ENCODE results near the gene KHDC4.

Gene KHDC4

GRCh38 chr1:155888481-155888880 is 45.7 kb downstream of the KHDC4 start:
- no peaks in the 10 kb centered on the region for H3K27me3 ChIP-seq (ENCODE audit: control insufficient read depth, insufficient read depth, low read length)
- H3K4me1 ChIP-seq (ENCODE audit: control insufficient read depth, insufficient read depth, low read length): no peaks in the 10 kb centered on the region
- H3K9ac ChIP-seq (ENCODE audit: low read length): no peak overlapping the region
- no peak overlapping the region for H3K4me3 ChIP-seq (ENCODE audit: low read length)
- H3K9me3 ChIP-seq (ENCODE audit: control insufficient read depth, low read length): no peaks in the 10 kb centered on the region
- no peaks in the 10 kb centered on the region for H3K36me3 ChIP-seq (ENCODE audit: control insufficient read depth, insufficient read depth, low read length)

GRCh38 chr1:155884982-155885381 is 49.2 kb downstream of the KHDC4 start:
- Histone ChIP-seq H3K4me1 (ENCODE audit: control insufficient read depth, insufficient read depth, low read length) (no peaks in the 10 kb centered on the region), H3K4me3 (ENCODE audit: low read length) (no peak overlapping the region), H3K9me3 (ENCODE audit: control insufficient read depth, low read length) (no peaks in the 10 kb centered on the region), H3K27me3 (ENCODE audit: control insufficient read depth, insufficient read depth, low read length) (no peaks in the 10 kb centered on the region), H3K36me3 (ENCODE audit: control insufficient read depth, insufficient read depth, low read length) (no peaks in the 10 kb centered on the region), H3K9ac (ENCODE audit: low read length) (no peak overlapping the region)

GRCh38 chr1:155884031-155884960 is 49.9 kb downstream of the KHDC4 start:
- Histone ChIP-seq H3K27me3 (ENCODE audit: control insufficient read depth, insufficient read depth, low read length) (no peaks in the 10 kb centered on the region), H3K4me1 (ENCODE audit: control insufficient read depth, insufficient read depth, low read length) (no peaks in the 10 kb centered on the region), H3K9me3 (ENCODE audit: control insufficient read depth, low read length) (no peaks in the 10 kb centered on the region), H3K36me3 (ENCODE audit: control insufficient read depth, insufficient read depth, low read length) (no peaks in the 10 kb centered on the region), H3K4me3 (ENCODE audit: low read length) (no peak overlapping the region), H3K9ac (ENCODE audit: low read length) (no peak overlapping the region)

- Histone ChIP-seq H3K36me3 (ENCODE audit: control insufficient read depth, insufficient read depth, low read length) (no peaks in the 10 kb centered on the region), H3K9me3 (ENCODE audit: control insufficient read depth, low read length) (no peaks in the 10 kb centered on the region), H3K27me3 (ENCODE audit: control insufficient read depth, insufficient read depth, low read length) (no peaks in the 10 kb centered on the region), H3K4me3 (ENCODE audit: low read length) (no peak overlapping the region), H3K9ac (ENCODE audit: low read length) (no peak overlapping the region), H3K4me1 (ENCODE audit: control insufficient read depth, insufficient read depth, low read length) (no peaks in the 10 kb centered on the region)
These were observed 51.4 kb downstream of the KHDC4 start for GRCh38 chr1:155882766-155883165.

GRCh38 chr1:155882235-155882634 is 52.0 kb downstream of the KHDC4 start:
- Histone ChIP-seq H3K9me3 (ENCODE audit: control insufficient read depth, low read length) (no peaks in the 10 kb centered on the region), H3K36me3 (ENCODE audit: control insufficient read depth, insufficient read depth, low read length) (no peaks in the 10 kb centered on the region), H3K4me3 (ENCODE audit: low read length) (no peak overlapping the region), H3K9ac (ENCODE audit: low read length) (no peak overlapping the region), H3K4me1 (ENCODE audit: control insufficient read depth, insufficient read depth, low read length) (no peaks in the 10 kb centered on the region), H3K27me3 (ENCODE audit: control insufficient read depth, insufficient read depth, low read length) (no peaks in the 10 kb centered on the region)

GRCh38 chr1:155880950-155881349 is 53.3 kb downstream of the KHDC4 start:
- Histone ChIP-seq H3K27me3 (ENCODE audit: control insufficient read depth, insufficient read depth, low read length) (no peaks in the 10 kb centered on the region), H3K4me1 (ENCODE audit: control insufficient read depth, insufficient read depth, low read length) (no peaks in the 10 kb centered on the region), H3K4me3 (ENCODE audit: low read length) (no peak overlapping the region), H3K9me3 (ENCODE audit: control insufficient read depth, low read length) (no peaks in the 10 kb centered on the region), H3K9ac (ENCODE audit: low read length) (no peak overlapping the region), H3K36me3 (ENCODE audit: control insufficient read depth, insufficient read depth, low read length) (no peaks in the 10 kb centered on the region)

GRCh38 chr1:155880251-155880650 is 54.0 kb downstream of the KHDC4 start:
- H3K4me1 ChIP-seq (ENCODE audit: control insufficient read depth, insufficient read depth, low read length): no peaks in the 10 kb centered on the region

GRCh38 chr1:155877945-155878344 is 56.3 kb downstream of the KHDC4 start:
- Histone ChIP-seq H3K9ac (ENCODE audit: low read length) (no peak overlapping the region), H3K4me1 (ENCODE audit: control insufficient read depth, insufficient read depth, low read length) (no peaks in the 10 kb centered on the region), H3K27me3 (ENCODE audit: control insufficient read depth, insufficient read depth, low read length) (no peaks in the 10 kb centered on the region), H3K9me3 (ENCODE audit: control insufficient read depth, low read length) (no peaks in the 10 kb centered on the region), H3K4me3 (ENCODE audit: low read length) (no peak overlapping the region), H3K36me3 (ENCODE audit: control insufficient read depth, insufficient read depth, low read length) (no peaks in the 10 kb centered on the region)

More at GRCh38 chr1:155880251-155880650, 54.0 kb downstream of the KHDC4 start:
- Histone ChIP-seq H3K36me3 (ENCODE audit: control insufficient read depth, insufficient read depth, low read length) (no peaks in the 10 kb centered on the region), H3K27me3 (ENCODE audit: control insufficient read depth, insufficient read depth, low read length) (no peaks in the 10 kb centered on the region), H3K4me3 (ENCODE audit: low read length) (no peak overlapping the region), H3K9me3 (ENCODE audit: control insufficient read depth, low read length) (no peaks in the 10 kb centered on the region), H3K9ac (ENCODE audit: low read length) (no peak overlapping the region)

GRCh38 chr1:155873860-155874259 is 60.4 kb downstream of the KHDC4 start:
- Histone ChIP-seq H3K4me1 (ENCODE audit: control insufficient read depth, insufficient read depth, low read length) (no peaks in the 10 kb centered on the region), H3K27me3 (ENCODE audit: control insufficient read depth, insufficient read depth, low read length) (no peaks in the 10 kb centered on the region), H3K36me3 (ENCODE audit: control insufficient read depth, insufficient read depth, low read length) (no peaks in the 10 kb centered on the region), H3K4me3 (ENCODE audit: low read length) (no peak overlapping the region), H3K9ac (ENCODE audit: low read length) (no peak overlapping the region), H3K9me3 (ENCODE audit: control insufficient read depth, low read length) (no peaks in the 10 kb centered on the region)

GRCh38 chr1:155872527-155872926 is 61.7 kb downstream of the KHDC4 start:
- Histone ChIP-seq H3K4me1 (ENCODE audit: control insufficient read depth, insufficient read depth, low read length) (no peaks in the 10 kb centered on the region), H3K27me3 (ENCODE audit: control insufficient read depth, insufficient read depth, low read length) (no peaks in the 10 kb centered on the region), H3K9ac (ENCODE audit: low read length) (no peak overlapping the region), H3K36me3 (ENCODE audit: control insufficient read depth, insufficient read depth, low read length) (no peaks in the 10 kb centered on the region), H3K9me3 (ENCODE audit: control insufficient read depth, low read length) (no peaks in the 10 kb centered on the region), H3K4me3 (ENCODE audit: low read length) (no peak overlapping the region)

- Histone ChIP-seq H3K36me3 (ENCODE audit: control insufficient read depth, insufficient read depth, low read length) (no peaks in the 10 kb centered on the region), H3K9ac (ENCODE audit: low read length) (no peak overlapping the region), H3K4me3 (ENCODE audit: low read length) (no peak overlapping the region)
These were observed 62.8 kb downstream of the KHDC4 start for GRCh38 chr1:155871390-155871789.

GRCh38 chr1:155867766-155868165 is 66.4 kb downstream of the KHDC4 start:
- no peak overlapping the region for H3K4me3 ChIP-seq (ENCODE audit: low read length)
- H3K4me1 ChIP-seq (ENCODE audit: control insufficient read depth, insufficient read depth, low read length): no peaks in the 10 kb centered on the region
- H3K9me3 ChIP-seq (ENCODE audit: control insufficient read depth, low read length): no peaks in the 10 kb centered on the region
- no peaks in the 10 kb centered on the region for H3K36me3 ChIP-seq (ENCODE audit: control insufficient read depth, insufficient read depth, low read length)
- no peaks in the 10 kb centered on the region for H3K27me3 ChIP-seq (ENCODE audit: control insufficient read depth, insufficient read depth, low read length)
- no peak overlapping the region for H3K9ac ChIP-seq (ENCODE audit: low read length)

More at GRCh38 chr1:155871390-155871789, 62.8 kb downstream of the KHDC4 start:
- H3K9me3 ChIP-seq (ENCODE audit: control insufficient read depth, low read length): no peaks in the 10 kb centered on the region
- no peaks in the 10 kb centered on the region for H3K27me3 ChIP-seq (ENCODE audit: control insufficient read depth, insufficient read depth, low read length)
- H3K4me1 ChIP-seq (ENCODE audit: control insufficient read depth, insufficient read depth, low read length): no peaks in the 10 kb centered on the region

Measured in mucosa of stomach (tissue), 1 donor.